GM18505 (cell line): ENCODE data around the gene GTPBP1.

Experiments
- ATAC-seq: cut with Tn5 transposase; IDR thresholded peaks from one replicate; pipeline ENCODE4 v1.9.1; 2021; ENCODE audit not compliant: unreplicated experiment
- POLR2A ChIP-seq: IDR thresholded peaks from 4 replicates; pipeline ENCODE4 v1.6.1; 2011; ENCODE audit warnings: borderline replicate concordance; ENCODE audit not compliant: insufficient read depth, insufficient read length; ENCODE audit errors: extremely low read depth

The GTPBP1 gene

DNA sequence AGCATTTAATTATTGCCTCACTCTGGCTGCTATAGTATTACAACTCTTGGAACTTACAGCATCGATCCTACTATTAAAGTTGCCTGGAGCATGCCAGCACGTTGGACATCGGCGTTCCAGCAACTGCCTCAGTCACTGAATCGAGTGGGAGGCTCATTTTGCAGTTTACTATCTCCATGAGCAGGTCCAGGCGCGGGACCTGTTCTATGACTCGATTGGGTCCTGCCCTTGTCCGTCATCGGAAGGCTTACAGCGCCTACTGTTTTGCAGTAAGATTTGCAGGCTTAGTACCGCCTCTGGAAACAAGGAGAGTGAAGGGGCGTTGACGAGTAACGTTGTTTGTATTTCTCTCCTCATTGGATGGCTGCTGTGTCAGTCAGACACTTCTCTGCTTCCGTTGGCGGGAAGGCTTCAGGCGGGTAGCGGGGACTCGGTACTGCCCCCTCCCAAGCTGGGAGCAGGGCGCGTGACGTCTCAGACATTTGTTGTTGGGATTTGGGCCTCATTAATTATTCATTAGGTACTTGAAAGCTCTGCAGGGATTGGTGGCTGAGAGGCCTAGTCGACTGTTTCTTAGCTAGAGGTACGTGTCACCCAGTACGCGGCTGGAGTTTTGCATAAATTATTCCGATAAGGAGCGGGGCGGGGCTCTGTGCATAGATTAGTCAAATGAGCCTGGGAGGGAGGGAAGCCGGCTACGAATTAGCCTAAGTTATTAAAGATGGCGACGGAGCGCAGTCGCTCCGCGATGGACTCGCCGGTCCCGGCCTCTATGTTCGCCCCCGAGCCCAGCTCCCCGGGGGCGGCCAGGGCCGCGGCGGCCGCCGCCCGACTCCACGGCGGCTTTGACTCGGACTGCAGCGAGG, at the start of gene GTPBP1:
TSS of gene GTPBP1 (plus strand) at position 710 of the 866 bp plus-strand sequence. CDS start at position 722, 12 bp downstream.
- peak; percentile 60 for ATAC-seq
- peak; percentile 94 for TF ChIP-seq POLR2A

DNA sequence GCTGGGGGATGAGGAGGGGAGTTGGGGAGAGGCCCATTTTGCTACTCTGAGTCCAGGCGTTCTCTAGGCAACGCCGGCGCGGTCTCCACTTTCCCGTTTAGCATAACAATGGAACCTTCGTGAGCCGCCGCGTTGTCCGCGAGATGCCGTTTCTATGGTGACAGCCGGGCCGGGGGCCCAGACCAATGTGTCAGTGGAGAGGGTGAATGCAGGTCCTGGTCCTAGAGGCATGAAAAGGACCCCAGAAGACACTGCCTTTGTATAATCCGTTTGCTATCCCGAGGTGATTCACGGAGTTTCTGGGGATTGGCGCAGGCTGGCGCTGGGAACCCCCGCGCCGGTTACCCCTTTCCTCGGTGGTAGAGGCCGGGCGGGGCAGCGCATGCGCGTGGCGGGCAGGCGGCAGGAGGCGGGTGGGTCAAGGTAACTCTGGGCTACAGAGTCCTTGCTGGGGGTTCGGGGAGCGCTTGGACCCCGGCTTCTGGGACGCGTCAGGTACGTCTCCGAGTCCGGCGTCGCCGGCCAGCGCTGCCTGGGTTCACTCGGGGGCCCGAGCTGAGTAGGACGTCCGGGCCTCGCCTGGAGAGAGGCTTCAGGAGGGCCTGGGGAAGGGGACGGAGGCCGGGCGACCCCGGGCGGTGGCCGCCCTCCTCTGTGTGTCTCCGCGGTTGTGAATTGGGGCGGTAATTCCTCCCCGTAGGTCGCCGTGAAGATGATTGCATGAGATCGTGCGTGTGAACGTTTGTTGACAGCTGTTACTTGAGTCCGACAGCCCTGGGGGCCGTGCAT, 49.3 kb upstream of the GTPBP1 start, which contains the start of the genes CBY1 and FAM227A:
TSS of gene CBY1 (plus strand) at position 383 of the 789 bp plus-strand sequence. CDS start 11,417 bp downstream, outside the sequence.
TSS of gene FAM227A (minus strand) at position 137 of the 789 bp plus-strand sequence. CDS start 6,224 bp downstream, outside the sequence.
- ATAC-seq, result peak; percentile 66
- peak; percentile 54 for TF ChIP-seq POLR2A

DNA sequence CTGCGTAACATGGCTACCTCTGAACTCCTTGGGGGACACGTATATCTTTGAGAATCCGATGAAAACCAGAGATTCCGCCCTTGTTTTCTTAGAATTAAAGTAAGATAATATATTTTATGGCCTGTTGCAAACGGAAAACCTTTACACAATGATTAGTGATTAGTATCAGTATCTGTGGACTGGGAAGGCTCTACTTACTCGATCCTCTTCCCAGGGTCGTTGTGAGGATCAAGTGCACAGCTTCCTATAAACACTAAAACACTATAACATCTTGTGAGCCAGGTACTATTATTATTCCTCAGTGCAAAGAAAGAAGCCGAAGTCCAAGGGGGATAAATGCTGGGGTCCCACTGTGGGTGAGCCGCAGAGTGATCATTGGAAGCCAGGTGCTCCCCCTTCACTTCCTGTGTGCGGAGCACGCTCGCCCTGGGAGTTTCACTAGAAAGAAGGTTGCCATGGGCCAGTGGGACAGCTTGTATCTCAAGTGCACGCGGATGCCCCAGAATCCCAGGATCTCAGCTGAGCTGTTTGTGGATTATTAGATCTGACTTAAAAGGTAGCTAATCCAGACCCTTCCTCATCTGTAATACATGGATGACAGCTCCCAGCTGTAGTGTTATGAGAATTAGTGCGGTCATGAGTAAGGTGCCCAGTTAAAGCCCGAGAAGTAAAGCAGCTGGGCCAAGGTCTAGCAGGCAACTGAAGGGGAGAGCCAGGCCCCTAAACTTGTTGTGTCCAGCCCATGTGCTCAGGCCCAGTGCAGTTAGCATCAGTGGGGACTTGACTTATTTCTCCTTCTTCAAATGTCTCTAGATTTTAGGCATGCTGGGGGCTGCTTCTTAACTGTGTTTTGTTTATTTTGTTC, 48.5 kb upstream of the GTPBP1 start:
- peak; percentile 21 for TF ChIP-seq POLR2A
- no peak for ATAC-seq

DNA sequence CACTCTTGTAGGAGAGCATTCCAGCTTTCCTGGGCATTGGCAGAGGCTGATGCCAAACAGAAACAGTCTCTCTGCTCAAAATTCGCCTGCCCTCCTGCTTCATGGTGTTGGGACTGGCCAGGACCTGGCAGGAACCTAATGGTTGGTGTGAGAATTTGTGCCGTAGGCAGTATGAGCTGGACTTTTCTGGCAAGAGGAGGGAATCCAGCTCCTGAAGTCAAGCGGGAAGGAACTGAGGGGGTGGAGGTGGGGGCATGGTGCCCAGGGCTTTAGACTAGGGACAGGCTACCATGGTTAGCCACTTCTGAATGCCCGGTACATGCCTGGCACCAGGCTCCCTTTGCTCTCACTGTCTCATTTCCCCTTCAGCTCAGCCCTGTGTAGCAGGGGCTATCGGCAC, 30.9 kb upstream of the GTPBP1 start:
- no peak for TF ChIP-seq POLR2A
- ATAC-seq, result no peak

DNA sequence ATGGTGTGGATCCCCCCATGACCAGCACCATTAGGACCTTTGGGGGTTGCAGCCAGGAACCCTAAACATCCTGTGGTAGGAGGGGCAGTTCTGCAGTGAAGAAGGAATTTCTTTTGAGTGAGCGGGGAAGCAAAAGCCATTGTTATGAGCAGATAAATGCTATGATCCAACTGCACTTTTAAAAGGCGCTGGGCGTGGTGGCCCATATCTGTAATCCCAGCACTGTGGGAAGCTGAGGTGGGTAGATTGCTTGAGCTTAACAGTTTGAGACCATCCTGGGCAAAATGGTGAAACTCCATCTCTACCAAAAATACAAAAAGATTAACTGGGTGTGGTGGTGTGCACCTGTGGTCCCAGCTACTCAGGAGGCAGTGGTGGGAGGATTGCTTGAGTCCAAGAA, 29.9 kb upstream of the GTPBP1 start:
- no peak for ATAC-seq
- TF ChIP-seq POLR2A, result no peak

DNA sequence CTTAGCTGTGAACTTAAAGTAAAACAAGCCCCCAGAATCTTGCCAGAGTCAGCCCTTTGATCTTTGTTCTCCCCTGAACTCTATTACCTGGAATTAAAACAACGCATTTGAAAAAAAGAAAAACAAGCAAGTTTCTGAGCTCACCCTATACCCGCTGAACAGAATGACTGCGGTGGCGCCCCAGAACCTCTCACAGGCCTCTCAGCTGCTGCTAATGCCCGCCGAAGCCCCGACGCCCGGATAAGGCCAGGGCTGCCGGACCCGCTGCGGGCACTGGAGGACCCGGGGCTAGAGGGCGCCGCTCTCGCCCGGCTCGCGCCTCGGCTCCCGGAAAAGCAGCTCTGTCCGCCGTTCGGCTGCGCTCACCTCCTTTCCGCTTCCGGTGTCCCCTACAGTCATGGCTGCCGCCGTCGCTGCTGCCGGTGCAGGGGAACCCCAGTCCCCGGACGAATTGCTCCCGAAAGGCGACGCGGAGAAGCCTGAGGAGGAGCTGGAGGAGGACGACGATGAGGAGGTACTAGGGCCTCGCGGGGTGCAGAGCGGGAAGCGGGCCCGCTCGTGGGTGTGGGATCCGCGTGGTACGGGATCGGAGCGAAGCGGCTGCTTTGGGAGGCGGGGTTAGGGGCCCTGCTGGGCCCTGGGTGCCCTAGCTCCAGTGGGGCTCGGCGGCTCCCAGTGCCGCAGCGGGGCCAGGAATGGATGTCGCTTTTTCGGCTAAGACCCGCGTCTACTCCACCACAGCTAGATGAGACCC, 24.0 kb upstream of the GTPBP1 start, which contains the start of gene TOMM22:
TSS of gene TOMM22 (plus strand) at position 376 of the 754 bp plus-strand sequence. CDS start at position 398, 22 bp downstream.
- ATAC-seq, result peak; percentile 91
- TF ChIP-seq POLR2A, result peak; percentile 90

DNA sequence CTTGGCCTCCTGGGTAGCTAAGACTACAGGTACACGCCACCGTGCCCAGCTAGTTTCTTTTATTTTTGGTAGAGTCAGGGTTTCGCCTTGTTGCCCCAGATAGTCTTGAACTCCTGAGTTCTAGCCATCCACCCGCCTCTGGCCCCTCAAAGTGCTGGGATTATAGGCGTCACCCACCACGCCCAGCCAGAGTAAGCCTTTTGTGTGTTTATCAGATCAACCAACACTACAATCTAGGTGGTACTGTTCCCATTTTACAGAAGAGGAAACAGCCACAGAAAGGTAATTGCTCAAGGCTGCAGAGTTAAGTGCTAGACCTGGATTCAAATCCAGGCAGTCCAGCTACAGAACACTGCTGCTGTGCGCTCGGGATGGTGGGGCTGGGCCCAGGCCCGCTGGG, 20.8 kb upstream of the GTPBP1 start:
- no peak for ATAC-seq

DNA sequence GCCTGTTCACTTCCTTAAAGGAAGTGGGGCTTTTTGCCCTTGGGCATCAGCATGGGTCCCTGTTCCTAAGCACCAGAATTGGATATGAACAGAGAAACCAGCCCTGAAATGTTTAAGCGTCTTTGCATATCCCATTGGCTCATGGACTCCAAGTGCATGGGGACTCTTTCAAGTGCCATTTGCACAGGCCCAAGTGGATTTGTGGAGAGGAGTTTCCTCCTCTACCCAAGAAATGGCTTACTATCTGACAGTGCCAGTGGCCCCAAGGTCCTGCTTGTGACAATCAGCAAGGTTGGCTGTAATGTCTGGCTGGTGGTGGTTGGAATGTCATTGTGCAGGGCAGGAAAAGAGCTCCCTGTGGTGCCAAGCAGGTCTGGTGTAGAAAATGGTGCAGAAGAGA, 20.0 kb upstream of the GTPBP1 start:
- TF ChIP-seq POLR2A, result no peak
- no peak for ATAC-seq

More for the DNA sequence above, 20.8 kb upstream of the GTPBP1 start:
- no peak for TF ChIP-seq POLR2A

DNA sequence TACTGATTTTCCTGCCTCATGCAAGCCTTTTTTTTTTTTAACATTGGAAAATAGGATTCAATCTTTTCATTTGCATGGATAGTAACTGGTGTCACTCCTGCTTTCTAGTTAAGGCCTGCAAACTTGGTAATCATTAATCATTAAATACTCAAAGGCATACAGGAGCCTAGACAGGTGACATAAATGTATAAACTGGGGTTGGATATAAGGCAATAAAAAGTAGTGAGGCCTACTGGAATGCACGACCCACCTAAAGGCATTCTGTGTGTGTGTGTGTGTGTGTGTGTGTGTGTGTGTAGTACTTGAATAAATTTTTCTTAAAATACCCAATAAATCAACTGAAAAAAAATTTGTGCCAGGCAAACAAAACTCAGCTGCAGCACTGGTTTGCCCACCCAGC, 16.1 kb upstream of the GTPBP1 start:
- no peak for ATAC-seq

DNA sequence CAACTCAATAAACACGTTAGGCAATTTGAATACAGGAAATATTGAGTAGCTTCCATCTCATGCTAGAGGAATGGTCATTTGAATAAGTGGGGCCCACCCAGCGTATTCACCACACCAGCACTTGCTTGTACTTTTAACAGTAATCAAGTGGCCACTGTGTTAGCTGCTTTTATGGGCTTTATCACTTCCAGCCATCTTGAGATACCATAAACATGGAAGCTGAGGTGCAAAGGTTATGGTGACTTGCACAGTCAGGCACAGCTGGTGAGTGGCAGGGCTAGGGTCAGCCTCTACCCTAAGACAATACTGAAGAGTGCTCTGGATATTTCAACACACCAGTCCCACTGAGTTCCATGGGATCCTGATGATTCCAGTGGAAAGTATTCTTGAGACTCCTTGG, 11.7 kb upstream of the GTPBP1 start:
- no peak for TF ChIP-seq POLR2A
- ATAC-seq, result no peak

More for the DNA sequence above, 16.1 kb upstream of the GTPBP1 start:
- no peak for TF ChIP-seq POLR2A

DNA sequence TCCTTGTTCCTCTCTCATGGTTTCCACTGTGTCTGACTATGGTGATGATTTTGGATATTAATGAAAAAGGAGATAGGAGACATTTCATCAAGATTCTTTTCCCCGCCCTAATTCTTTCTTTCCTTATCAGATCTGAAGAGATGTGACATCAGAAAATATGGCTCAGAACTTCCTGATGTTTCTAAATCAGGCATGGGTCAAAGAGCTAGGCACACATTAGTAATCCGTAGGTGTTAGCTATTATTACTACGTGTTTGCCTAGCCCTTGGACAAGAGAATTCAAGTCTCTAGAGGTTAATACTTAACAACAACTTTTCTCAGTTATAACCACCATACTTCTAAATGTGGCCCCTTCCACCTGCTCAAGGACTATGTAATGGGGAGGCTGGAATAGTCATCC, 10.8 kb upstream of the GTPBP1 start:
- no peak for ATAC-seq
- no peak for TF ChIP-seq POLR2A
